ENCODE measurements around the gene DGLUCY.
A peak's percentile ranks its signal among the peaks of the same experiment; 100 is the strongest.
"Not testable (repeated sequence)": the region's sequence is repeated elsewhere in the genome, so short reads cannot be mapped to it uniquely, and the experiment has no call there.

The DGLUCY gene

GRCh38 chr14:91093743-91094472, 20.0 kb upstream of the DGLUCY start:
- not testable (repeated sequence) for H3K36me3 ChIP-seq (ENCODE audit: insufficient read depth, low read length); H3K9ac ChIP-seq (ENCODE audit: low read depth, low read length); H3K9me3 ChIP-seq (ENCODE audit: control insufficient read depth, insufficient read depth, low read length); H3K4me1 ChIP-seq (ENCODE audit: insufficient read depth, low read length)

- no peaks in the 10 kb centered on the region for H3K9me3 ChIP-seq (ENCODE audit: control insufficient read depth, insufficient read depth, low read length)
- no peaks in the 10 kb centered on the region for H3K4me1 ChIP-seq (ENCODE audit: insufficient read depth, low read length)
- H3K9ac ChIP-seq (ENCODE audit: low read depth, low read length), result no peak overlapping the region
- no peaks in the 10 kb centered on the region for H3K36me3 ChIP-seq (ENCODE audit: insufficient read depth, low read length)
Observed at GRCh38 chr14:91094772-91095171, 19.1 kb upstream of the DGLUCY start.

GRCh38 chr14:91095178-91095577, 18.7 kb upstream of the DGLUCY start:
- Histone ChIP-seq H3K36me3 (ENCODE audit: insufficient read depth, low read length) (no peaks in the 10 kb centered on the region), H3K9ac (ENCODE audit: low read depth, low read length) (no peak overlapping the region), H3K9me3 (ENCODE audit: control insufficient read depth, insufficient read depth, low read length) (no peaks in the 10 kb centered on the region), H3K4me1 (ENCODE audit: insufficient read depth, low read length) (no peaks in the 10 kb centered on the region)

GRCh38 chr14:91097657-91098056, 16.2 kb upstream of the DGLUCY start:
- H3K4me1 ChIP-seq (ENCODE audit: insufficient read depth, low read length); H3K9ac ChIP-seq (ENCODE audit: low read depth, low read length); H3K9me3 ChIP-seq (ENCODE audit: control insufficient read depth, insufficient read depth, low read length); H3K36me3 ChIP-seq (ENCODE audit: insufficient read depth, low read length): not testable (repeated sequence)

GRCh38 chr14:91098591-91098990, 15.3 kb upstream of the DGLUCY start:
- no peaks in the 10 kb centered on the region for H3K36me3 ChIP-seq (ENCODE audit: insufficient read depth, low read length)
- H3K9me3 ChIP-seq (ENCODE audit: control insufficient read depth, insufficient read depth, low read length), result no peaks in the 10 kb centered on the region
- H3K4me1 ChIP-seq (ENCODE audit: insufficient read depth, low read length), result no peaks in the 10 kb centered on the region
- H3K9ac ChIP-seq (ENCODE audit: low read depth, low read length), result no peak overlapping the region

- Histone ChIP-seq H3K9me3 (ENCODE audit: control insufficient read depth, insufficient read depth, low read length) (no peaks in the 10 kb centered on the region), H3K36me3 (ENCODE audit: insufficient read depth, low read length) (no peaks in the 10 kb centered on the region), H3K4me1 (ENCODE audit: insufficient read depth, low read length) (no peaks in the 10 kb centered on the region), H3K9ac (ENCODE audit: low read depth, low read length) (no peak overlapping the region)
Observed at GRCh38 chr14:91100102-91100501, 13.8 kb upstream of the DGLUCY start.

GRCh38 chr14:91103116-91103515, 10.8 kb upstream of the DGLUCY start:
- Histone ChIP-seq H3K4me1 (ENCODE audit: insufficient read depth, low read length) (no peaks in the 10 kb centered on the region), H3K9me3 (ENCODE audit: control insufficient read depth, insufficient read depth, low read length) (no peaks in the 10 kb centered on the region), H3K9ac (ENCODE audit: low read depth, low read length) (no peak overlapping the region), H3K36me3 (ENCODE audit: insufficient read depth, low read length) (no peaks in the 10 kb centered on the region)

- peaks cover 5% of the 10 kb centered on the region; the same call in 1 of the 2 replicates for H3K4me1 ChIP-seq (ENCODE audit: insufficient read depth, low read length)
- no peak overlapping the region for H3K9ac ChIP-seq (ENCODE audit: low read depth, low read length)
- H3K9me3 ChIP-seq (ENCODE audit: control insufficient read depth, insufficient read depth, low read length), result no peaks in the 10 kb centered on the region
- no peaks in the 10 kb centered on the region for H3K36me3 ChIP-seq (ENCODE audit: insufficient read depth, low read length)
Observed at GRCh38 chr14:91108941-91109611, 4.8 kb upstream of the DGLUCY start.

- H3K36me3 ChIP-seq (ENCODE audit: insufficient read depth, low read length), result no peaks in the 10 kb centered on the region
- H3K9ac ChIP-seq (ENCODE audit: low read depth, low read length), result no peak overlapping the region
- peaks cover 13% of the 10 kb centered on the region; the same call in 1 of the 2 replicates for H3K4me1 ChIP-seq (ENCODE audit: insufficient read depth, low read length)
- no peaks in the 10 kb centered on the region for H3K9me3 ChIP-seq (ENCODE audit: control insufficient read depth, insufficient read depth, low read length)
Observed at GRCh38 chr14:91111443-91111842, 2.4 kb upstream of the DGLUCY start.

- Histone ChIP-seq H3K9ac (ENCODE audit: low read depth, low read length) (no peak overlapping the region), H3K4me1 (ENCODE audit: insufficient read depth, low read length) (peaks cover 17% of the 10 kb centered on the region), H3K9me3 (ENCODE audit: control insufficient read depth, insufficient read depth, low read length) (no peaks in the 10 kb centered on the region), H3K36me3 (ENCODE audit: insufficient read depth, low read length) (no peaks in the 10 kb centered on the region)
Observed at GRCh38 chr14:91112194-91112593, 1.7 kb upstream of the DGLUCY start.

GRCh38 chr14:91114079-91115065, 499 bp downstream of the DGLUCY start:
- H3K9me3 ChIP-seq (ENCODE audit: control insufficient read depth, insufficient read depth, low read length), result no peaks in the 10 kb centered on the region; the same call in none of the 2 replicates
- H3K4me1 ChIP-seq (ENCODE audit: insufficient read depth, low read length), result peaks cover 22% of the 10 kb centered on the region
- no peaks in the 10 kb centered on the region for H3K36me3 ChIP-seq (ENCODE audit: insufficient read depth, low read length)
- H3K9ac ChIP-seq (ENCODE audit: low read depth, low read length), result peak overlapping the region; percentile 65

GRCh38 chr14:91115986-91116770, 2.3 kb downstream of the DGLUCY start:
- Histone ChIP-seq H3K9ac (ENCODE audit: low read depth, low read length) (no peak overlapping the region), H3K4me1 (ENCODE audit: insufficient read depth, low read length) (peaks cover 22% of the 10 kb centered on the region), H3K9me3 (ENCODE audit: control insufficient read depth, insufficient read depth, low read length) (no peaks in the 10 kb centered on the region; the same call in none of the 2 replicates)

GRCh38 chr14:91116913-91117588, 3.2 kb downstream of the DGLUCY start:
- Histone ChIP-seq H3K9ac (ENCODE audit: low read depth, low read length) (no peak overlapping the region), H3K4me1 (ENCODE audit: insufficient read depth, low read length) (peaks cover 22% of the 10 kb centered on the region), H3K9me3 (ENCODE audit: control insufficient read depth, insufficient read depth, low read length) (no peaks in the 10 kb centered on the region; the same call in none of the 2 replicates), H3K36me3 (ENCODE audit: insufficient read depth, low read length) (no peaks in the 10 kb centered on the region)

More at GRCh38 chr14:91115986-91116770, 2.3 kb downstream of the DGLUCY start:
- no peaks in the 10 kb centered on the region for H3K36me3 ChIP-seq (ENCODE audit: insufficient read depth, low read length)

Measured in ES-I3 (cell line).